Subcutaneous adipose tissue (tissue), 4 donors: ENCODE results near the gene TMEM175. TPM values are rescaled to one million over a fixed set of nuclear protein-coding genes. Genes with fewer than 3 reads are reported as not detected.

Experiments used
- total RNA-seq, 4 donors: library from RNA; depleted of rRNA; stranded (reverse); fragments of >200 nt; gene quantifications; one replicate each; pipeline ENCODE4 v1.1.0, GENCODE V29; 2016
- TF ChIP-seq, protein P1 (sequence below): fragments of 450-650 bp; IDR thresholded peaks from one replicate; pipeline ENCODE4 v1.5.1; 2016; ENCODE audit warnings: low read depth, mild to moderate bottlenecking, control low read depth, antibody characterized with exemption, moderate library complexity

The TMEM175 gene
- total RNA-seq, 4 donors from 2014 or later = 18.5 to 38.1 (median 21.4) TPM

DNA sequence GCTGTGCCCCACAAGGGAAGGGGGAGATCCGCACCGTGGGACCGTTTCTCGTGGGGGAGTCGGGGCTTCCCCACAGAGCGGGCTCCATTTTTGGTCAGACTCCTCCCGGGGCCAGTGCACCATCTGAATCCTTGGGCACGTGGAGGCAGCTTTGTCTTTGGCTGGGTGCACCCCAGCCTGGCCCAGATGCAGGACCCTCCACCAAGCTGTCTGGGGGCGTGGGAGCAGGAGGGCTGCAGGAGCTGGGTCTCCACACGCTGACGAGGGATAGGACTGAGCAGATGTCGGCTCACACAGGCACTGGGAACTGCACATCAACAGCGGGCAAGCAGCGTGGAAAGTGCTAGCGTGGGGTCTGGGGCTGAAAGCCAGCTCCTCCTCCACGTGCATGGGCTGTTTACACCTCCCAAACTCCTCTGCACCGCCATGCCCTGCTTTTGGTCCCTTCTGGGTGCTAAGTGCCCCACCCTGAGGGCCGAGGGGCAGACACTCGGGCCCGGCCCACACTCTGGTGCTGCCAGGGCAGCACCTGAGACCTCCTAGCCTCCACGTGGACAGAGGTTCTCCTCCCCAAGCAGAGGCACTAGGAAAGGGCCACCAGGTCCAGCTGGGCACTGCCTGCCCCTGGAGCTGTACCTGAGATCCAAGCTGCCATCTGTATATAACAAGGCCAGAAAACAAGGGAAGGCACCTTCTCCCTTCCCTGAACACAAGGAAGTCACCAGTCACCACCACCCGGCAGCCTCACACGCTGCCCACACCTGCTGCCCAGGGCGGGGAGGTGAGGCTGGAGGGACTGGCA, 27.3 kb downstream of the TMEM175 start:
- TF ChIP-seq, protein P1, sequence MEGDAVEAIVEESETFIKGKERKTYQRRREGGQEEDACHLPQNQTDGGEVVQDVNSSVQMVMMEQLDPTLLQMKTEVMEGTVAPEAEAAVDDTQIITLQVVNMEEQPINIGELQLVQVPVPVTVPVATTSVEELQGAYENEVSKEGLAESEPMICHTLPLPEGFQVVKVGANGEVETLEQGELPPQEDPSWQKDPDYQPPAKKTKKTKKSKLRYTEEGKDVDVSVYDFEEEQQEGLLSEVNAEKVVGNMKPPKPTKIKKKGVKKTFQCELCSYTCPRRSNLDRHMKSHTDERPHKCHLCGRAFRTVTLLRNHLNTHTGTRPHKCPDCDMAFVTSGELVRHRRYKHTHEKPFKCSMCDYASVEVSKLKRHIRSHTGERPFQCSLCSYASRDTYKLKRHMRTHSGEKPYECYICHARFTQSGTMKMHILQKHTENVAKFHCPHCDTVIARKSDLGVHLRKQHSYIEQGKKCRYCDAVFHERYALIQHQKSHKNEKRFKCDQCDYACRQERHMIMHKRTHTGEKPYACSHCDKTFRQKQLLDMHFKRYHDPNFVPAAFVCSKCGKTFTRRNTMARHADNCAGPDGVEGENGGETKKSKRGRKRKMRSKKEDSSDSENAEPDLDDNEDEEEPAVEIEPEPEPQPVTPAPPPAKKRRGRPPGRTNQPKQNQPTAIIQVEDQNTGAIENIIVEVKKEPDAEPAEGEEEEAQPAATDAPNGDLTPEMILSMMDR = no peak

DNA sequence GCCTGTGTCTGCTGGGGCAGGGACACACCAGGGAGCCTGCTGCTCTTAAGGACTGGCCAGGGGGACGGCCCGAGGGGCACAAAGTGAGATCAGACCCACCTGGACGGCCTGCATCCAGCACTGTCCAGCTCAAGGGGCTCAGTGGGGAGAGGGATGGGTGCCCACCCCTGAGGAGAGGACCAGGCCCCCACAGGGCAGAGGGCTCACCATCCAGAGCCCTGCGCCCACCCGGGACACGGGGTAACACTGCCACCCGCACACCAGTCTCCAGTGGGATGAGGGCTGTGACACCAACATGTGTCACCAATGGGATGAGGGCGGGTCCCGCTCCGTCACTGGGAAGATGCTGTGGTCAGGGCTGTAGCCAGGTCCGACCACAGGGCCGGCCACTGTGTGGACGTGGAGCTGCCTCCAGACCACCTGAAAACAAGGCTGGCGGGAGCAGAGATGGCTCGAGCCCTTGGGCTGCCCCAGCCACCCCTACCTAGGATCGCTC, 27.9 kb downstream of the TMEM175 start:
- TF ChIP-seq, protein P1 = no peak

DNA sequence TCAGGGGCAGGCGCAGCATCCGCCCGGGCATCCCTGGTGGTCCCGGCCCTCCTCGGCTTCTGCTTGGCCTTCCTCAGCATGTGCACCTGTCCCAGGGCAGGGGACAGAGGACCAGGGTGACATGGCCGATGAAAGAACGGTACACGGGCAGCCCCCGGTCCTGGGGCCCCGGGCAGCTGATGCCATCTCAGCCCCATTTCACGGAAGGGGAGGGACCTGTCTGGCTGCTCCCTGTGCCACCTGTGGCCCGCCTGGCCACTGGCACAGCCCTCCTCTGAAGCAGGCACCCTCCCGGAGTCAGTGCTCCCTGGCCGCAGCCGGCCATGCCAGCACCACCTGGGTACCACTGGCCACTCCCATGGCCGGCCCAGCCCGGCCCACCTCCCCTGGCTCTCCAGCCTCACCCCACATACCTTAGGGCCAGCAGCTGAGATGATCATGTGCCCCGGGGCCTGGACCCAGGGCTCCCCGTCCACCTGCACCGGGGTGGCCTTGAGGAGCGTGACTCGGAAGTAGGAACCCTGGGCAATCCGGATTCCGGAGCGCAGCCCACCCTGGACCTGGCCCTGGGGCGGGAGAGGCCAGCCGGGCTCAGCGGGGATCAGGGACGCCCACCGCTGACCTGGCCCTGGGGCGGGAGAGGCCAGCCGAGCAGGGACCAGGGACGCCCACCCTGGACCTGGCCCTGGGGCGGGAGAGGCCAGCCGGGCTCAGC, 28.5 kb downstream of the TMEM175 start:
- TF ChIP-seq, protein P1 = no peak

DNA sequence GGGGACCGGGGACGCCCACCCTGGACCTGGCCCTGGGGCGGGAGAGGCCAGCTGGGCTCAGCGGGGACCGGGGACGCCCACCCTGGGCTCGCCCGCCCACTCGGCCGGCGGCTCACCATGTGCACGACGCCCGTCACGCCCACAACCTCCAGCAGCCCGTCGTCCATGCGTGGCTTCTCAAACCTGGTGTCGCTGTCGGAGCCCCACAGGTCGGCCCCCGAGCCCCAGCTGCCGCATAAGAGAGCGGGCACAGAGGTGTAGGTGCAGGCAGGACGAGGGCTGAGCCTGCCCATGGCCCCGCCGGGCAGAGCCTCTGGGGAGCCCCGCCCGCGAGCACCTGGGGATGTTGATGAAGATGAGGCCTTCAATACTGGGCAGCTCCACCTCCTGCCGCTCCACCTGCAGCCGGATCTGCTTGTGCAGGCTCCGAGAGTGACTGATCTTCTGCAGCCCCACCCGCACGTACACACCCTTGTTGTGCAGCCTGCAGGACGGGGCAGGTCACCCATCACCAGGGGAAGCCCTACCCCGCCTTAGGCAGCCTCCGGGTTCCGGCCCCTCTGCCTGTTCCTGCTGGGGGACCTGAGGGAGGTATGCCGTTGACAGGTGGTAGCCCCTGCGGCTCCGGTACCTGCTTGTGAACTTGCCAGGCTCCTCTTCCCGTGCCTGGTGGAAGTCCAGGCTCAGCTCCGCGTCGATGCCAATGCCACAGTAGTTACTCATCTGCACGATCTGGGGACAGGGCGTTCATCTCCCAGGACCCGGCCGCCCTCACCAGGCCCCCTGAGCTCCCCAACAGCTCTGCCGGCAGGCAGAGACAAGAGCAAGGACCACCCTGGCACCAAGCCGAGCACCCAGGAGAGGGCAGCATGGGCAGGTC, 29.3 kb downstream of the TMEM175 start:
- TF ChIP-seq, protein P1 = no peak

DNA sequence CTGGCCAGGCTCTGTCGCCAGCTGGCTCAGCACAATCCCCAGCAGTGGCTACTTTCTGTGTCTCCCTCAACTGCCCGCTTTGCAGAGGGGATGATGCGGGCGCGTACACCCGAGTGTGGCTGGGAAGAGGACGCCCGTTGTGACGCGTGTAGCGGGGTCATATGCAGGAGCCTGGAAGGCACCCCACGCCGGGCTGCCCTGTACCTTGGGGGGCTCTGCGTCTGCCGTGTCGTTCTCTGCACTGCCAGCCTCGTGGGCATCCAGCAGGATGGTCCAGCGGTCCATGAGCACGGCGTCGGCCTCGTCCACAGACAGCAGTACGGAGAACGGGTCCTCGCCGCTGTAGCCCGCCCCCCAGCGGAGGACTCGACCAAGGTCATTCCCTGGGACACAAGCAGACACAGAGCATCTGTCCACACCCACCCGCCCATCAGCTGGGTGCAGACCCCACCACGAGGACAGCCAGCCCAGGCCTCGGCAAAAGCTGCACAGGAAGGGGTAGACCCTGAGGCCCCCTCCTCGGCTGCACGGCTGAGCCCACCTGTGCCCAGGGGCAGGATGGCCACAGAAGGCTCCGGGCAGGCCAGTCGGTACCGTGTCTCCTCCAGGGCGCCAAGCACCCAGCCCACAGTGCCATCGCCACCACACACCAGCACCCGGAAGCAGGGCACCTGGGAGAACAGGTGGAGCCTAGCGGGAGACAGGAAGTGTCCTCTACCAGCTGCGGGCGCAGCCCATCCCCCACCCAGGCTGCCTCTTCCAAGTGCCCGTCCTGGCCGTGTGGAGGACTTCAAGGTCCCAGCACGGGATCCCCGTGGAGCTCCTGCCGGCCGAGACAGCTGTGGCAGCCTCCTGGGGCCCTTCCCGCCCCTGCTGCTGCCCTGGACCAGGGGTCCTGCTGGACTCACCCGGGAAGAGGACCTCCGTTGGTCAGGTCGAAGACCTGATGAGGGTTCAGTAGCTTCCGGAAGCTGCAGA, 30.3 kb downstream of the TMEM175 start:
- TF ChIP-seq, protein P1 = no peak

DNA sequence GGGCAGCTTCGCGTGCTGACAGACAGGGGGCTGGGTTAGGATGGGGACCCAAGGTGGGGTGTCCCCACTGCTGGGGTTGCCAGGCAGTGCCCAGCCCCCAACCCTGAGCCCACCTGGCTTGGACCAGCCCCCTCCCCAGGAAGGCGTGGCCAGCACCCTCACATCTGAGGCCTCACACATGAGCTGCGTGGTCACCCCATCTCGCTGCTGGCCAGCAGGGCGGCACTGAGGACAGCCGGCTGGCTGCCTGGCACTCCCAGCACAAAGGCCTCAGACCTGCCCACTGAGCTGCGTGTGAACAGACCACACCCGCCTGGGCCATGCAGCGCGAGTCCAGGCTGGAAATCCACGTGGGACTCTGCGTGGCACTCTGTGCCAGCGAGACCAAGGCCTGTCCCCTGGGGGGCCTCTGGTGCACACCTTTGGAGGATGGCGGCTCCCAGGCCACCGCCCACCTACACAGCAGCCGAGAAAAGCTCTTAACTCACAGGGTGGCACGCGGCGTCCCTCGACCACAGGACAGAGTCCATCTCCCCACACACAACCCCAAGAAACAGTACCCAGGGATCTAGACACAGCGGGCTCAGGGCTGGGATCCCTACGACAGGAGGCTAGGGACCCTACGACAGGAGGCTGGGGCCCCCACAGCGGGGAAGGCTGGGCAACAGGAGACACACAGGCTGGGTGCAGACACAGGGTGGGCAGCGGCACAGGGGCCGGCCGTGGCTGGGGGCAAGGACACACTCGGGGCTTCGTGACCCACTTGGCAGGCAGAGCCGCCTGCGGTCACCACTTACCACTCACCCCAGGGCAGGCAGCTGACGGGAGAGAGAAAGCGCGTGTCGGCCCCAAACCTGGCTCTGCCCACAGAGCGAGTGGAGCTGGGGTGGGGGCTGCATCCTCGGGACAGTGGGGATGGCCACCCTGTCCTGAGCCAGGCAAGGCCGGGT, 31.3 kb downstream of the TMEM175 start:
- TF ChIP-seq, protein P1 = no peak
